PC-3 (cell line): Measurements from ENCODE around the gene CYP27B1. TPM values are rescaled to one million over a fixed set of nuclear protein-coding genes. Genes with fewer than 3 reads are reported as not detected.
"Not testable (repeated sequence)": the region's sequence is repeated elsewhere in the genome, so short reads cannot be mapped to it uniquely, and the experiment has no call there.

Experiments
- ATAC-seq: fragments of 200-7000 bp; cut with Tn5 transposase; 2 replicates; pipeline ENCODE4 v1.9.1; 2020; ENCODE audit warnings: mild to moderate bottlenecking, moderate library complexity
- BruUV-seq: library from RNA; stranded (reverse); fragments of 400-500 nt; replicated peaks from 2 replicates; lab custom pipeline; 2021; lab: Mats Ljungman, UMichigan
- CTCF ChIA-PET: fragments of 300-600 bp; sonication (Branson Sonifier 250); formaldehyde crosslinking; loops from one replicate; lab custom pipeline; 2022; ENCODE audit warnings: antibody characterized with exemption; lab: Charles Lee
- POLR2A ChIA-PET: fragments of 300-600 bp; sonication (Branson Sonifier 250); formaldehyde crosslinking; loops from one replicate; lab custom pipeline; 2022; ENCODE audit warnings: antibody characterized with exemption; ENCODE audit not compliant: unreplicated experiment; lab: Charles Lee
- DNase-seq: peaks from one replicate; pipeline ENCODE4 v3.0.0-alpha.2; 2015
- H2AFZ ChIP-seq: fragments of 300-600 bp; sonication (generic); 2 replicates; pipeline ENCODE4 v1.6.0; 2016; ENCODE audit warnings: antibody characterized with exemption, low read length
- H3F3A ChIP-seq: fragments of 300-600 bp; sonication (generic); one replicate; pipeline ENCODE4 v1.6.0; 2017; ENCODE audit warnings: antibody characterized with exemption, low read length, control low read depth, mild to moderate bottlenecking; ENCODE audit not compliant: unreplicated experiment
- H3K27ac ChIP-seq: fragments of 300-600 bp; sonication (generic); 2 replicates; pipeline ENCODE4 v1.5.1; 2016; ENCODE audit warnings: mild to moderate bottlenecking, low read length
- H3K27me3 ChIP-seq: fragments of 300-600 bp; sonication (generic); 2 replicates; pipeline ENCODE4 v1.6.1; 2016; ENCODE audit warnings: low read length, mixed read lengths
- H3K36me3 ChIP-seq: fragments of 300-600 bp; sonication (generic); 2 replicates; pipeline ENCODE4 v1.6.1; 2016; ENCODE audit warnings: low read depth, mixed run types, low read length, mixed read lengths
- H3K4me1 ChIP-seq: fragments of 300-600 bp; sonication (generic); 2 replicates; pipeline ENCODE4 v1.5.1; 2016; ENCODE audit warnings: low read length; ENCODE audit not compliant: insufficient read depth
- H3K4me2 ChIP-seq: fragments of 300-600 bp; sonication (generic); 2 replicates; pipeline ENCODE4 v1.6.0; 2016; ENCODE audit warnings: low read length
- H3K4me3 ChIP-seq: fragments of 300-600 bp; sonication (generic); 2 replicates; pipeline ENCODE4 v1.5.1; 2016; ENCODE audit warnings: mild to moderate bottlenecking, low read length, mixed read lengths
- H3K79me2 ChIP-seq: fragments of 300-600 bp; sonication (generic); 2 replicates; pipeline ENCODE4 v1.6.1; 2017; ENCODE audit warnings: low read length, mixed read lengths
- H3K9ac ChIP-seq: fragments of 300-600 bp; sonication (generic); 2 replicates; pipeline ENCODE4 v1.6.0; 2016; ENCODE audit warnings: mild to moderate bottlenecking, low read length
- H3K9me2 ChIP-seq: fragments of 300-600 bp; sonication (generic); replicated peaks from 2 replicates; pipeline ENCODE4 v1.6.1; 2016; ENCODE audit warnings: mixed run types, low read length, mixed read lengths
- H3K9me3 ChIP-seq: fragments of 300-600 bp; sonication (generic); 2 replicates; pipeline ENCODE4 v1.6.1; 2016; ENCODE audit warnings: low read length, mixed read lengths
- H4K20me1 ChIP-seq: fragments of 300-600 bp; sonication (generic); 2 replicates; pipeline ENCODE4 v1.6.1; 2016; ENCODE audit warnings: low read length, mixed read lengths
- EZH2 ChIP-seq: fragments of 300-600 bp; sonication (generic); IDR thresholded peaks from one replicate; pipeline ENCODE4 v1.6.1; 2017; ENCODE audit warnings: antibody characterized with exemption, mild to moderate bottlenecking, low read length; ENCODE audit not compliant: unreplicated experiment
- EZH2phosphoT487 ChIP-seq: fragments of 300-600 bp; sonication (generic); IDR thresholded peaks from 2 replicates; pipeline ENCODE4 v1.6.1; 2018; ENCODE audit warnings: mild to moderate bottlenecking, antibody characterized with exemption, low read length, borderline replicate concordance
- intact Hi-C: fragments of 100-400 bp; cut with micrococcal nuclease; formaldehyde crosslinking; loops from 2 replicates; pipeline ENCODE4 v1.9.0; 2023
- total RNA-seq: library from RNA; depleted of rRNA; stranded (reverse); fragments of >200 nt; gene quantifications from 2 replicates; pipeline ENCODE4 v1.2.3, GENCODE V29; 2014
- TF ChIP-seq, protein P1 (sequence below): fragments of 300-600 bp; sonication (generic); conservative IDR thresholded peaks from 2 replicates; pipeline ENCODE4 v1.5.1; 2017; ENCODE audit warnings: antibody characterized with exemption, low read depth, mild to moderate bottlenecking, low read length

The CYP27B1 gene
- total RNA-seq, 1 experiment from 2014 or later = 8.1 TPM

- H3K9ac ChIP-seq = no peak overlapping the region
- TF ChIP-seq EZH2phosphoT487 = no peak
- TF ChIP-seq EZH2 = no peak
- TF ChIP-seq, protein P1, sequence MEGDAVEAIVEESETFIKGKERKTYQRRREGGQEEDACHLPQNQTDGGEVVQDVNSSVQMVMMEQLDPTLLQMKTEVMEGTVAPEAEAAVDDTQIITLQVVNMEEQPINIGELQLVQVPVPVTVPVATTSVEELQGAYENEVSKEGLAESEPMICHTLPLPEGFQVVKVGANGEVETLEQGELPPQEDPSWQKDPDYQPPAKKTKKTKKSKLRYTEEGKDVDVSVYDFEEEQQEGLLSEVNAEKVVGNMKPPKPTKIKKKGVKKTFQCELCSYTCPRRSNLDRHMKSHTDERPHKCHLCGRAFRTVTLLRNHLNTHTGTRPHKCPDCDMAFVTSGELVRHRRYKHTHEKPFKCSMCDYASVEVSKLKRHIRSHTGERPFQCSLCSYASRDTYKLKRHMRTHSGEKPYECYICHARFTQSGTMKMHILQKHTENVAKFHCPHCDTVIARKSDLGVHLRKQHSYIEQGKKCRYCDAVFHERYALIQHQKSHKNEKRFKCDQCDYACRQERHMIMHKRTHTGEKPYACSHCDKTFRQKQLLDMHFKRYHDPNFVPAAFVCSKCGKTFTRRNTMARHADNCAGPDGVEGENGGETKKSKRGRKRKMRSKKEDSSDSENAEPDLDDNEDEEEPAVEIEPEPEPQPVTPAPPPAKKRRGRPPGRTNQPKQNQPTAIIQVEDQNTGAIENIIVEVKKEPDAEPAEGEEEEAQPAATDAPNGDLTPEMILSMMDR = no peak
- ATAC-seq = no peak
- no peaks in the 10 kb centered on the region for H3K36me3 ChIP-seq
- peaks cover 18% of the 10 kb centered on the region for H3K79me2 ChIP-seq
- no peaks in the 10 kb centered on the region for H3F3A ChIP-seq
- DNase-seq = no peak
- peaks cover 5% of the 10 kb centered on the region; the same call in 1 of the 2 replicates for H3K4me1 ChIP-seq
- no peaks in the 10 kb centered on the region for H4K20me1 ChIP-seq
- H3K9me2 ChIP-seq = no peaks in the 10 kb centered on the region
- no TSS peak for BruUV-seq
- no peak overlapping the region for H3K27ac ChIP-seq
- H3K4me2 ChIP-seq = no peak overlapping the region
- POLR2A ChIA-PET = no interaction called here
- intact Hi-C loops = no loop called here
- H3K9me3 ChIP-seq = no peaks in the 10 kb centered on the region
- CTCF ChIA-PET = no interaction called here
- no peak overlapping the region for H3K4me3 ChIP-seq
- no peaks in the 10 kb centered on the region for H3K27me3 ChIP-seq
- H2AFZ ChIP-seq = no peak overlapping the region
Observed at GRCh38 chr12:57776247-57776587, 9.3 kb upstream of the CYP27B1 start.

- Histone ChIP-seq H3K9me2 (no peaks in the 10 kb centered on the region), H3K4me3 (no peak overlapping the region), H3F3A (no peaks in the 10 kb centered on the region), H3K27me3 (no peaks in the 10 kb centered on the region), H3K27ac (no peak overlapping the region), H3K36me3 (peaks cover 1% of the 10 kb centered on the region; the same call in 1 of the 2 replicates), H3K9me3 (no peaks in the 10 kb centered on the region), H3K4me1 (peaks cover 9% of the 10 kb centered on the region), H3K4me2 (no peak overlapping the region), H4K20me1 (no peaks in the 10 kb centered on the region), H3K79me2 (peaks cover 23% of the 10 kb centered on the region), H3K9ac (no peak overlapping the region), H2AFZ (no peak overlapping the region)
- intact Hi-C loops = no loop called here
- ATAC-seq = no peak
- ChIA-PET POLR2A (no interaction called here), CTCF (no interaction called here)
- TF ChIP-seq, protein P1 = peak; percentile 15; the same call in 1 of the 2 replicates
- TF ChIP-seq EZH2 = no peak
- TF ChIP-seq EZH2phosphoT487 = no peak
- BruUV-seq = no TSS peak
- no peak for DNase-seq
Observed at GRCh38 chr12:57775563-57776246, 8.8 kb upstream of the CYP27B1 start.

DNA sequence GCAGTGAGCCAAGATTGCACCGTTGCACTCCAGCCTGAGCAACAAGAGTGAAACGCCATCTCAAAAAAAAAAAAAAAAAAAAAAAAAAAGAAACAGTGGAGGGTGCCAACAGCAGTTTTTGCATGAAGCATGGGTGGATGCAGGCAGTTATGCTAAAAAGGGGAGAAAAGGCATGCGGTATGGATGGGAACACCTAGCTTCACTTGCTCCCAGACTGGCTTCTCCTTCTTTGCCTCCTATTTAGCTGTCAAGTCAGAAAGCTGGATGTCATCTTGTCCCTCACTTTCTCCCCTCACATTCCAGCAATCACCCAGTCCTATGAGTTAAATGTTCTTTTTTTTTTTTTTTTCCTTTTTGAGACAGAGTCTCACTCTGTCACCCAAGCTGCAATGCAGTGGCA lies 8.2 kb upstream of the CYP27B1 start:
- Histone ChIP-seq H4K20me1 (no peaks in the 10 kb centered on the region), H3K79me2 (peaks cover 28% of the 10 kb centered on the region), H3K4me1 (peaks cover 11% of the 10 kb centered on the region), H3K9me3 (no peaks in the 10 kb centered on the region), H3K4me3 (no peak overlapping the region), H3F3A (no peaks in the 10 kb centered on the region), H2AFZ (no peak overlapping the region), H3K9ac (no peak overlapping the region), H3K36me3 (peaks cover 6% of the 10 kb centered on the region; the same call in 1 of the 2 replicates), H3K9me2 (no peaks in the 10 kb centered on the region), H3K4me2 (no peak overlapping the region), H3K27me3 (no peaks in the 10 kb centered on the region), H3K27ac (no peak overlapping the region)
- CTCF ChIA-PET = no interaction called here
- no peak for ATAC-seq
- POLR2A ChIA-PET = no interaction called here
- intact Hi-C loops = no loop called here
- BruUV-seq = no TSS peak
- DNase-seq = no peak
- TF ChIP-seq, protein P1 = no peak
- no peak for TF ChIP-seq EZH2
- no peak for TF ChIP-seq EZH2phosphoT487

DNA sequence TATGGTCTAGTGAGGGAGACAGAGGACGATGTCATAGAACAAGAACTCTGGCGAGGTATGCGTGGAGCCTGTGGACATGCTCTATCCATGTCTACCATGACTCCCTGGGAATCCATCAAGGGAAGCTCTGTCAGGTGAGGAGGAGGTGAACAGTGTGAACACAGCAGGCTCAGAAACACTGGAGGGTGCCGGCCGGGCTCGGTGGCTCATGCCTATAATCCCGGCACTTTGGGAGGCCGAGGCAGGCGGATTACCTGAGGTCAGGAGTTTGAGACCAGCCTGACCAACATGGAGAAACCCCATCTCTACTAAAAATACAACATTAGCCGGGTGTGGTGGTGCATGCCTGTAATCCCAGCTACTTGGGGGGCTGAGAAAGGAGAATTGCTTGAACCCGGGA lies 7.8 kb upstream of the CYP27B1 start:
- H4K20me1 ChIP-seq, H3K9me3 ChIP-seq, H3K27ac ChIP-seq, DNase-seq, H3F3A ChIP-seq, H3K4me3 ChIP-seq, POLR2A ChIA-PET, H3K27me3 ChIP-seq, H3K9me2 ChIP-seq, H2AFZ ChIP-seq, BruUV-seq, H3K9ac ChIP-seq, intact Hi-C loops, ATAC-seq, H3K4me2 ChIP-seq, CTCF ChIA-PET: not testable (repeated sequence)
- H3K79me2 ChIP-seq = peaks cover 28% of the 10 kb centered on the region
- H3K36me3 ChIP-seq = peaks cover 10% of the 10 kb centered on the region
- H3K4me1 ChIP-seq = peaks cover 11% of the 10 kb centered on the region
